ENCODE data around the gene CCDC60.
"Not testable (repeated sequence)": the region's sequence is repeated elsewhere in the genome, so short reads cannot be mapped to it uniquely, and the experiment has no call there.

CCDC60 gene

GRCh38 chr12:119338593-119339363 is 4.2 kb downstream of the CCDC60 start:
- no peak for DNase-seq (ENCODE audit: low read depth in 2 of 2)

DNA sequence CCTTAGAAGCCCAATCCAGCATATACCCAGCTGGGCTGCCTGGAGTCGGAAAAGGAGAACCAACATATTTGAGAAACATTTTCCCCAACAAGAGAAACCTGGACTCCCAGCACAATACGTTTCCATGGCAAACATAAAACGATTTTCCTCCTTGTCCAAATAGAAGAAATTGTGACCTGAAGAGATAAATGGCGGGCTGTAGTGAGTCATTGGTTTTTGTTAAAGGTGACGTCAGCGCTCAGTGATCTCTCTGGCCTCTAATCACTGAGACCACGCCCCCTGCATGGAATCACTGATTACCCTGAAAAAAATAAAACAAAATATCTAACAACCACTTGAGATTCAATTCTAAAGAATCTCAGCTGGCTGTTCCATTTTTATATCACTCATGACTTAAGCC is 6.0 kb downstream of the CCDC60 start:
- DNase-seq (ENCODE audit: low read depth in 2 of 2): no peak

- no peak for DNase-seq (ENCODE audit: low read depth in 2 of 2)
Observed at GRCh38 chr12:119341020-119341419, 6.5 kb downstream of the CCDC60 start.

DNA sequence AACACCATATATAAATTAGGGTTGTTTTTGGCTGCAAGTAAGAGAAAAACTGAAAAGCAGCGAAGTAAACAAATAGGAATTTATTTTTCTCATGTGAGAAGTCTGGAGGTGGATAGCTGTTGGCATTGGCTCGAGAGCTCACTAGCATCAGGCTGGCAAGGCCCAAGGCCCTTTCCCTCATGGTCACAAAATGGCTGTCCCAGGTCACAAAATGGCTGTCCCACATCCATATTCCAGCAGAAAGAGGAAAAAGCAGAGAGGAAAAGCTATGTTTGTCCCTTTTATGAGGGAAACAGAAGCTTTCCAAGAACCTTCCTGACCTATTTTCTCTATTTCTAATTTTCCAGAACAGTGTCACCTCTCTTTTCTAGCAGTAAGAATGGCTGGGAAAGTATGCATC is 7.5 kb downstream of the CCDC60 start:
- DNase-seq (ENCODE audit: low read depth in 2 of 2): no peak

DNA sequence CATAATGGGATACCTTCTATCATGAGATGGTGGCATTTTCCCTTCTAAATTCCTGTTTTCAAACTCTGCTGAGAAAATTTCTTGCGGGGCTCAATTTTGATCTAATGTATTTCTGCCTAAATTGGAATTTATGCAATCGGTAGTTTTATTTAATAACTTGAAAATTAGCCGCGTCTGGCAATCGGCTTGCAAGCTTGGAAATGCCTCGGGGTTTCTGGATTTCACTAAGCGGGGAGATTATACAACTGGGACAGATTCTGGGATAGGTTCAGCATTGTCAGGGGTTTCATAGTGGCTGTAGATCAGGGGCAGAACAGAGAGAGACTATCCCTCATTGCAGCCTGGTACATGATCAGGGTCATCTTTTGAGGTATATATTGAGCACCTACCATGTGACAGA is 8.6 kb downstream of the CCDC60 start:
- no peak for DNase-seq (ENCODE audit: low read depth in 2 of 2)

DNA sequence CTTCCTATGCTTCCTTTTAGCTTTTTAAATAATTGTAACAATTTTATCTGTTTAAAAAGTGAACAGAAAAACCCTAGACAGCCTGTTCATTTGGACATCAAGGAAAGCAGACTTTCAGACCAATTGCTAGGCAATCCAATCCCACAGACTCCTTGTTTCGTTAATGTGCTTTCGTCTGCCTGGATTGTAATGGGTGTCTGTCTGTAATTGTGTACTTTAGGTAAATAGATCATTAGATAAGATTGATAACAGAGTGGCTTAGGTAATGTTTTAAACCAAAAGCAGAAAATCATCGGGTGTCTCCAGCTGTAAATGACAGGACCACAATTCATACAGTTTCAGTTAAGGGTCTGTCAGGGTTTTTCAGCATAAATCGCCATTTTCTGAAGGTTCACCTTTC is 19.6 kb downstream of the CCDC60 start:
- DNase-seq (ENCODE audit: low read depth in 2 of 2): no peak

- not testable (repeated sequence) for DNase-seq (ENCODE audit: low read depth in 2 of 2)
Observed at GRCh38 chr12:119360366-119360765, 25.8 kb downstream of the CCDC60 start.

- no peak for DNase-seq (ENCODE audit: low read depth in 2 of 2)
Observed at GRCh38 chr12:119363037-119363436, 28.5 kb downstream of the CCDC60 start.

GRCh38 chr12:119363490-119363889 is 29.0 kb downstream of the CCDC60 start:
- no peak for DNase-seq (ENCODE audit: low read depth in 2 of 2)

DNA sequence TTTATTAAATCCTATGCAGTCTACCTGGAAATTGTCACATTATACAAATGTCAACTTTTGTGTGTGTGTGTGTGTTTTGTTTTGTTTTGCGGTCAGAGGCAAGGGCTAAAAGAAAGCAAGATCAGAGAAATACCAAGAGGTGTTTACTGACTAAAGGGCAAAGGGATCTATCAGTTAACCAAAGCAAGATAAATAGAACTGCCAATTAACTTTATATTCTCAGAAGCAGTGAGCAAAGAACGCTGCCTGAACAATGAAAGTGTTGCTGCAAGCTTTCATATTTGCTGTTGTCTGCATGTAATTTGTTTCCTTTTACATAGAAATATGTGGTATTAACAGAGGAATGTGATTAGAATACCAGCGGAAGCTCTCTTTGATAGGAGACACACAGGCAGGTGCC is 30.9 kb downstream of the CCDC60 start:
- DNase-seq (ENCODE audit: low read depth in 2 of 2): no peak

DNA sequence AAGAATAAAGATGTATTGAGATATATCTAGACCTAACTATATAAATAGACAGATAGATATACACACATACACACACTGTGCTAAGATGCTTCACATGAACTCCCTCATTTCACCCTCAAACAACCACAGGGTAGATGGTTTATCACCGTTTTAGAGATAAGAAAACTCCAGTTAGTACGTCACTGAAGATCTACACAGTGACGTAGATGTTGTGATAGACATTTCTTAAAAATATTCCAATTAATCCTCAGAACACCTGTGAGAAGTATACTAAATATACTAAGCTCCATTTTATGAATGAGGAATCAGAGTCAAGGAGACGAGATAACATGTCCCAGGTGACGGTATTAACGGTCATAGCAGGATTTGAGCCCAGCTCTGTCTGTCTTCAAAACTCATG is 31.5 kb downstream of the CCDC60 start:
- no peak for DNase-seq (ENCODE audit: low read depth in 2 of 2)

GRCh38 chr12:119369161-119369560 is 34.6 kb downstream of the CCDC60 start:
- no peak for DNase-seq (ENCODE audit: low read depth in 2 of 2)

DNA sequence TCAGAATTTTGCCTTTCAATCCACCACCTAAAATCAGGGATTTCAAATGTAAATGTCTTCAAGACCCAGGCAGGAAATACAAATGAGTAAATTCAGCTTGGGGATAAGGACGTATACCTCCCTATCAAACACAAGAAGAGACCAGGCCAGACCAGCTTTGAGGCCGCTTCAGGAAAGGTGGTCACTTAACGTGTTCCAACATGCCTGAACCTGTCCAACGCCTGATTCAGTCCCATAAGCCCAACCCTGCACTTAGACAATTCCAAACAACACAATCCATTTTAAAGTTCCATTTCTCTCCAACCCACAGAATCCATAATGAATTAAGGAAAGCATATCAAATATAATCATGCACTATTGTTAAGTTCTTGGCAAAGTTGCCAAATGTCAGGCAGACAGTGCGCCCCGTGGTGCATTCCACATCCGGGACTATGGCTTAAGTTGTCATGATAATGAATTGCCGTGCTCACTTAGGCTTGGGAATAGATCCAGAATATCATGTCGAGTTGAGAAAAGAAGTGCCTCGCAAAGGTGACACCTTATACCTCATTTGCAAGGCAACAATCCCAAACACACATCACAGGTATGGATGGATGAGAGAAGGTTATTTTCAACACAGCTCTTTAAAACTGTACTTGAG is 35.5 kb downstream of the CCDC60 start:
- DNase-seq (ENCODE audit: low read depth in 2 of 2): no peak

- DNase-seq (ENCODE audit: low read depth in 2 of 2): no peak
Observed at GRCh38 chr12:119372540-119372939, 38.0 kb downstream of the CCDC60 start.

DNA sequence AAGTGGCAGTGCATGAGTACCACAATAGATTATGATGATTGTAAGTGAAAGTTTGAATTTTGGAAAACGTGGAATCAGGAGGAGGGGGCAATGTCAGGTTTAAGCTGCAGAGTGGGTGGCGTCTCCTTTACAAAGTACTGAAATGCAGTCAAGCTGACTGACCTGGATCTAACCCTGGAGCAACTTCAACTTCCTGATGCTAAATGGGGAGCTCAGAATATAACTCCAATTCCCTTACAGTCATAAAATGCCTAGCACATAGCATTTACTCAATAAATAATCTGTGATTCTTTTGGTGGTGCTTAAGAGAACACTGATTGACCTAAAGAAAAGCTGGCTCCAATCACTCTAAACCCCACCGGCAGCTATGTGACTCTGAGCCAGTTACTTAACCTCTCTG is 38.5 kb downstream of the CCDC60 start:
- no peak for DNase-seq (ENCODE audit: low read depth in 2 of 2)

- no peak for DNase-seq (ENCODE audit: low read depth in 2 of 2)
Observed at GRCh38 chr12:119373666-119374065, 39.1 kb downstream of the CCDC60 start.

- no peak for DNase-seq (ENCODE audit: low read depth in 2 of 2)
Observed at GRCh38 chr12:119374635-119375034, 40.1 kb downstream of the CCDC60 start.

DNA sequence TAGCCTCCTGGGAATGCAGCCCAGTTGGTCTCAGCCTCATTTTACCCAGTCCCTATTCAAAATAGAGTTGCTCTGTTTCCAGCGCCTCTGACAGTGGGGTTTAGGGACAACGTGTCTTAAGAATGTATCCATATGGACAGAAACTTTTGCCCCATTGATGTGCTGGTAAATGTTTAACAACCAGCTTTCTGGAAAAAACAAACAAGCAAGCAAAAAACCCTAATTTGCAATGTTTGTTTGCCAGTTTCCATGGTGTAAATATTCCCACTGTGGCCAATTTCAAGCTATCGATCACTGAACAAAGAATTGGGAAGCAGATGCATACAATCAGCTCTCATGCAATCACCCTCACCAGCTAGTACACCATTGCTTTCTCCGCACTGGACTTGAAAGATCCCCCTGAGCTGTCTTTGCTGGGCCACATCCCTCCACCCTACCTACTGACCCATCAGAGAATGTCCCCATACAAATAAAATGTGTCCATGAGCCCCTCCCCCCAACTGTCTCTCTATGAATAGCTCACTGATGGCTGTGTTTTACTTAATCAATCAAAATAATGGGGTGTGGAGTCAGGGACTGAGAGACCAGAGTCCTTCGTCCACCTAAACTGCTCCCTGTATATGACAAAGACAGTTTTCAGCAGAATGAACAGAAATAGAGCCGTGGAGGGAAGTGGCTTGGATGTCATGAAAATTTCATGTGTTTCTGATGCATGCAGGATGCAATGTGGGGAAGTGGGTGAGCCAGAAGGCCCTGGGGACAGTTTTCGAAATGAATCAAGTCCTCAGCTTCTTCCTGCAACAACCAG is 40.8 kb downstream of the CCDC60 start:
- DNase-seq (ENCODE audit: low read depth in 2 of 2): no peak

- DNase-seq (ENCODE audit: low read depth in 2 of 2): no peak
Observed at GRCh38 chr12:119375883-119376190, 41.3 kb downstream of the CCDC60 start.

DNA sequence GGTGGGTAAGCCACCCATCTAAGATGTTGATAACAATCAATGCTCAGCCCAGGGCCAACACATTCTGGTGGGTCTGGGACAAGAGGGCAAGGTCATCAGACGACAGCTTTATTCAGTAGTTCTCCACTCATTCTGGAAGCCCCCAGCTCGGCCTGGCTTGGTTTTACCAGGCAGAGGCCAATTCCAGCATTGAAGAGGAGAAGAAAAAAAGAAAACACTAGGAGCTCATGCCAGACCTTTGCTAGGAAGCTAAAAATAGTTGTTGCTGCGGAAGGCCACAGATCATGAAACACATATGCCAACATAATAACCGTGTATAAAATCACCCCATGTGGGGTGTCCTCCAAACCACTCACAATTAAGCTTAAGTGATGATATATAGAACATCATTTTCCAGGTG is 44.4 kb downstream of the CCDC60 start:
- no peak for DNase-seq (ENCODE audit: low read depth in 2 of 2)

DNA sequence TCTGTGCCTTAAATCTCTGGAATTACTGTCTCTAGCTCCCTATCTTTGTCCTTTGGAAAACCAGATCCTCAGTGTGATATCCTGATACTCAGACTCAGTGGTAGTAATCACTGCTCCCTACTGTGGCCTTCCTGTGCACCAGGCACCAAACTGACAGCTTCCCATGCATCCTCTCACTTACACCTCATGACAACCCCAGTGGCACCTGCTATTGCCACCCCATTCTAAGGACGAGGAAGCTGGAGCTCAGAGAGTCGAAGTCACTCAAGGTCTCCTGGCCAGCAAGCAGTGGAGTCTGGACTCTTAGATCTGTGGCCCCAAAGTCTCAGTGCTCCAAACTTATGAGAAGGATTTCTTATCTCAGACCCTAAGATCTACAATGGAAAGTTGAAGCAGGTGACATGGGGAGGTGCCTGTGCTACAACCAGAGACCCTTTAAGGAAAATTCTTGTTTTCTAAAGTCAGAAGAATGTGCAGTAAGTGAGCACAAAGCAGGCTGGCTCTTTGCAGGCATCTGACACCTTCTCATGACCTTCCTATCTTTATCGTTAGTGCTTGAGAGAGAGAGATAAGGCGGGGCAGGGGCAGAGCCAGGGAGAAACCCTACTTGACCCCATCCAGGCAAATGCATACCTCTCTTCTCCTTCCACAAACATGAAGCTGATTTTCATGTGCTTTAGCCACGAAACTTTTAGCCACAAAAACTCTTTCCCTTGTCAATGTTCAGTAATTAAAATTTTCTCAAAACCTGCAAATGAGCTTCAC is 47.1 kb downstream of the CCDC60 start:
- no peak for DNase-seq (ENCODE audit: low read depth in 2 of 2)

GRCh38 chr12:119383206-119383605 is 48.7 kb downstream of the CCDC60 start:
- no peak for DNase-seq (ENCODE audit: low read depth in 2 of 2)

Measured in stimulated activated CD4-positive, alpha-beta T cell treated with anti-CD3 and anti-CD28 coated beads, Interleukin-15, amount 100 ng/mL, for 48 hours (primary cell).